Glutamatergic neuron (in vitro differentiated cells): ENCODE data around the gene EIF3K. TPM values are rescaled to one million over a fixed set of nuclear protein-coding genes. Genes with fewer than 3 reads are reported as not detected.

Experiments
- DNase-seq: peaks from one replicate; pipeline ENCODE4 v3.0.0; 2022
- H3K27ac Mint-ChIP-seq: one replicate; pipeline ENCODE4 v1.8.0; 2020; ENCODE audit warnings: mild to moderate bottlenecking, mixed read lengths, inconsistent platforms; ENCODE audit not compliant: unreplicated experiment
- H3K27me3 Mint-ChIP-seq: one replicate; pipeline ENCODE4 v1.8.0; 2020; ENCODE audit warnings: mild to moderate bottlenecking, moderate library complexity, mixed read lengths, inconsistent platforms; ENCODE audit not compliant: unreplicated experiment
- H3K36me3 Mint-ChIP-seq: one replicate; pipeline ENCODE4 v1.8.0; 2020; ENCODE audit warnings: mild to moderate bottlenecking, mixed read lengths, inconsistent platforms; ENCODE audit not compliant: unreplicated experiment
- H3K4me1 Mint-ChIP-seq: one replicate; pipeline ENCODE4 v1.8.0; 2020; ENCODE audit warnings: mild to moderate bottlenecking, low read depth, mixed read lengths, inconsistent platforms; ENCODE audit not compliant: unreplicated experiment
- H3K4me3 Mint-ChIP-seq: one replicate; pipeline ENCODE4 v1.8.0; 2020; ENCODE audit warnings: mild to moderate bottlenecking, mixed read lengths, inconsistent platforms; ENCODE audit not compliant: unreplicated experiment
- H3K9me3 Mint-ChIP-seq: one replicate; pipeline ENCODE4 v1.8.0; 2020; ENCODE audit warnings: mild to moderate bottlenecking, moderate library complexity, mixed read lengths, inconsistent platforms; ENCODE audit not compliant: unreplicated experiment
- total RNA-seq: library from RNA; stranded (reverse); fragmentation: NEBNext Ultra II Directional; extraction: Animal tissue kit (Norgen Biotek cat#: 25700); gene quantifications from one replicate; pipeline ENCODE4 v1.2.1, GENCODE V29; 2021; ENCODE audit not compliant: unreplicated experiment
- TF ChIP-seq, protein P1 (sequence below): fragments of 200-600 bp; sonication (generic); IDR thresholded peaks from one replicate; pipeline ENCODE4 v1.5.0; 2021; ENCODE audit not compliant: partially characterized antibody, unreplicated experiment

EIF3K gene
- total RNA-seq, 1 donor from 2014 or later, result 247 TPM

DNA sequence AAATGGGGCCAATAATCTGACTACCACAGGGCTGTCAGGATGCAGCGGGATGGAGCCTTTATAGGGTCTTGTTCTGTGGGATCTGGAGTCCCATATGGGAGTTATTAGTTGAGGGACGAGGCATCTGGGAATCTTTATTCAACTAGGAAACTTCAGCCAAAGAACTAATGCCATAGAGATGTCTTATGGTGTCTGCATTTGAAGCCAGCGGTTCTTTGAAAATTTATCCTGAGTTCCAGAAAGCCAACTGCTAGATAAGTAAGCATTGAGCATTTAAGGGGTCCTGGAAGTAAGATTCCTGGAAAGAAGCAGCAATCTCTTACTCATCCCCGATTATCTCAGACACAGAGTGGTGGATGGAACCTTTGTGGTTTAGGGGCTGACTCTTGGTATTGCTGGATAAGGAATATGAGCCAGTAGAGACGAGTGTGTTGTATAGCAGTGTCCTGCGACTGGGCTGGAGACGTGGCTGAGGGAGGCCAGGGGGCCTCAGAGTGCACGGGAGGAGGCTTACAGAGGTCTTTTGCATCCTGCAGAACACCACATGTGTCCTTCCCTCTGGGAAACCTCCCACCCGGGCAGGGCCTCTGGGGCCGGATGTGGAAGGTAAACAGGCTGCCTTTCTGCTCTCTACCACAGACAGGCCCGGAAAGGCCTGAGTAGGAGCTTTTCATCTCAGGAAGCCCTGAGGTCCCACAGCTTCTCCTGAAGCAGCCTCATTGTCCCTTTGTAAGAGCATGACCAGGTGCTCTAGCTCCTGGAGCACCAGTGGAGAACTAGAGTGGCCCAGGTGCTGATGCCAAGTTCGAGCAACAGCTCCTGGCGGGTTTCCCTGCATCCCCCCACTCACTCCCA lies 57.3 kb downstream of the EIF3K start:
- peaks cover under 1% of the 10 kb centered on the region for H3K36me3 Mint-ChIP-seq
- H3K27ac Mint-ChIP-seq, result peak overlapping the region; percentile 82
- H3K4me3 Mint-ChIP-seq, result peak overlapping the region; percentile 30
- TF ChIP-seq, protein P1, sequence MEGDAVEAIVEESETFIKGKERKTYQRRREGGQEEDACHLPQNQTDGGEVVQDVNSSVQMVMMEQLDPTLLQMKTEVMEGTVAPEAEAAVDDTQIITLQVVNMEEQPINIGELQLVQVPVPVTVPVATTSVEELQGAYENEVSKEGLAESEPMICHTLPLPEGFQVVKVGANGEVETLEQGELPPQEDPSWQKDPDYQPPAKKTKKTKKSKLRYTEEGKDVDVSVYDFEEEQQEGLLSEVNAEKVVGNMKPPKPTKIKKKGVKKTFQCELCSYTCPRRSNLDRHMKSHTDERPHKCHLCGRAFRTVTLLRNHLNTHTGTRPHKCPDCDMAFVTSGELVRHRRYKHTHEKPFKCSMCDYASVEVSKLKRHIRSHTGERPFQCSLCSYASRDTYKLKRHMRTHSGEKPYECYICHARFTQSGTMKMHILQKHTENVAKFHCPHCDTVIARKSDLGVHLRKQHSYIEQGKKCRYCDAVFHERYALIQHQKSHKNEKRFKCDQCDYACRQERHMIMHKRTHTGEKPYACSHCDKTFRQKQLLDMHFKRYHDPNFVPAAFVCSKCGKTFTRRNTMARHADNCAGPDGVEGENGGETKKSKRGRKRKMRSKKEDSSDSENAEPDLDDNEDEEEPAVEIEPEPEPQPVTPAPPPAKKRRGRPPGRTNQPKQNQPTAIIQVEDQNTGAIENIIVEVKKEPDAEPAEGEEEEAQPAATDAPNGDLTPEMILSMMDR, result no peak
- H3K4me1 Mint-ChIP-seq, result peaks cover 54% of the 10 kb centered on the region
- H3K9me3 Mint-ChIP-seq, result peaks cover 11% of the 10 kb centered on the region
- peaks cover 14% of the 10 kb centered on the region for H3K27me3 Mint-ChIP-seq
- no peak for DNase-seq

DNA sequence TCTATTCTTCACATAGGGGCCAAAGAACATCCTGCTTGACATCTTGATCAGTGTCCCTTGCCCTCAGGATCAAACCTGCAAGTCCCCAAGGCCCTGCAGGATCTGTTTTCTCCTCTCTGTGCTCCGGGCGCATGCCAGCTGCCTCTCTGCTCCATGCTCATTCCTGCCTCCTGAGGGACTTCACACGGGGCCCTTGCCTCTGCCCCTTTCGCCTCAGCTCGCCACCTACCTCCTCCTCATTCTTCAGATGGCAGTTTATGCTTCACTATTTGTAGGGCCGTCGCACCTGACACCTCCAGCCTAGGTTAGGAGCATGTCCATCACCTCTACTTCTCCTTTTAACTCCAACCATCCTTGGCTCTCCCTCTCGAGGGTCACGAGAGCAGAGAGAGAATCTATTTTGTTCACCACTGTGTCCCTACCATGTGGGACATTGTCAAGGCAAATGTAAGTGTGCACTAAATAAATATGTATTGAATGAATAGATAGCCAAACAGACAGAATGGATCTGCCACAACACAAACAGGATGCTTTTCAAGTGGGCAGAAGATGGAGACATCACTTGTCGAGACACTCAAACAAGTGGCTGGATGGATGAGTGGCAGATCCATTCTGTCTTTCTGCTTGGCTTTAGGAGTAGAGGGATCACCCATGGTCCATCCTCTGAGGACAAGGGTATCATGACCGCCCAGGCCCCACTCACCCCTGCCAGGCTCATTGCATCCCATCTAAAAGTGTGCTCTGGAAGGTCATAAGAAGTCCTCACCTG lies 58.1 kb downstream of the EIF3K start:
- peaks cover 16% of the 10 kb centered on the region for H3K27me3 Mint-ChIP-seq
- no peak for DNase-seq
- H3K27ac Mint-ChIP-seq, result peak overlapping the region; percentile 82
- H3K9me3 Mint-ChIP-seq, result peaks cover 14% of the 10 kb centered on the region
- peaks cover 7% of the 10 kb centered on the region for H3K36me3 Mint-ChIP-seq
- peaks cover 53% of the 10 kb centered on the region for H3K4me1 Mint-ChIP-seq
- TF ChIP-seq, protein P1, result no peak
- H3K4me3 Mint-ChIP-seq, result peak overlapping the region; percentile 64

DNA sequence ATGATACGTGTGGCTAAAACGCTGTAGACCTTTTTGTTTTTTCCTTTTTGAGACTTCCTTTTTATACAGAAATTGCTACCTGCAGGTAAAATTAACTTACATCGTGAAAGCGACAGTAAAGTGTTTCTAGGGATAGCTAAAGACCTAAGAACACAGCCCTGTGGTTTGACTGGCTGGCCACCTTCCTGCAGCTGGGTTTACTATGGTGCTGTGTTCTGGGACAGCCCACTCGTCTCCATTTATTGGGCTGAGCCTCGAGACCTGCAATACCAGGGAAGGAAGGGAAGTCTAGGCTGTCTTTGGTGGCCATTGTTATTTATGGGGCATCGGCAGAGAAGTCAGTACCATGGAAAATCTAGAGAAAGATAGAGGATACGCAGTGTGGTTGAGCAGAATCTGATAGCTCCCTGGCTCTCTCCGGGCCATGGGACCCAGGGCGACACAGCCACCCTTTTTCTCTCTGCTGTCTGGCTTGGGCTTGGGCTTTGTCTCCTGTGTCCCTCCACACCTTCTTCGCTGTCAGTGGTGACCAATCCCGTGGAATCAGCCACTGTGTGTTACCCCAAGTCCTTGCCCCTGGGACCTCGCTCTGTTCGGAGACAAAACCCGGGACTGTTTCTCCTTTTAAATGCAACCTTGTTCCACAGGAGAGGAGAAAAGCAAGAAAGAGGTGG lies 59.4 kb downstream of the EIF3K start:
- Mint-ChIP-seq H3K36me3 (peaks cover 11% of the 10 kb centered on the region), H3K27me3 (peaks cover 23% of the 10 kb centered on the region), H3K9me3 (peaks cover 23% of the 10 kb centered on the region), H3K4me1 (peaks cover 63% of the 10 kb centered on the region), H3K4me3 (no peak overlapping the region), H3K27ac (peak overlapping the region; percentile 85)
- DNase-seq, result no peak
- TF ChIP-seq, protein P1, result no peak

DNA sequence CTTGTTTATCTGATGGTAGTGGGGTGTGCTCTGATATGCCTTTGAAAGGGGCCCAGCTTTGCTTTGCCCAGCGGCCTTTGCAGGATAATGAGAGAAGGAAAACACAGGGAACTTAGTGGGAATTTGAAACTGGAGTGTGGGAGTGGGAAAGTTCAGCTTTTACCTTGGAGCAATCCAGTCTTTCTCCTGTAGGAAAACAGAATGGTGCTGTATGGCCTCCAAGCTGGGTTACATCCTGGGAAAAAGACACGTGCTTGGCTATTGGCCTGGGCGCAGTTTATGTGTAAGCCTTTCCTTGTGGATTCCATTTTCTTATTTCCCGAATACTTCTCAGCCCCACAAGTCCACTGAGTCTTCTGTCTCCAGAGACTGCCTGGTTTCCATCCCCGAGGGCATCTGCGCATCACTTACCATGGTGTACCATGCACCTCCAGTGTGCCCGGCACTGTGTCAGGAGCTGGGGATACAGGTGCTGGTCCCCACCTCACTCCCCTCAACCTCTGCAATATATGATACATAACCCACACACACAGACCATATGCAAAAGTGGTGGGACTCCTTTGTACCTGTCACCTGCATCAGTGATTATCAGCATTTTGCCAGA lies 60.0 kb downstream of the EIF3K start:
- Mint-ChIP-seq H3K9me3 (peaks cover 28% of the 10 kb centered on the region), H3K4me3 (no peak overlapping the region), H3K27me3 (peaks cover 23% of the 10 kb centered on the region), H3K27ac (peak overlapping the region; percentile 85), H3K4me1 (peaks cover 67% of the 10 kb centered on the region), H3K36me3 (peaks cover 11% of the 10 kb centered on the region)
- DNase-seq, result no peak
- TF ChIP-seq, protein P1, result no peak
